Measurements from ENCODE around the gene HNRNPAB. TPM values are rescaled to one million over a fixed set of nuclear protein-coding genes. Genes with fewer than 3 reads are reported as not detected.

The HNRNPAB gene
- total and polyA plus RNA-seq, 9 of the 15 experiments (the other 6 are each of a cell fraction or from before 2014, with no cell fraction given), result 34.6 to 425 (median 236) TPM

- TF ChIP-seq ZNF609 (CRISPR knock-in tag; IDR thresholded peaks at IDR 0.05; ENCODE audit: borderline replicate concordance) (no peak), DLX4 (CRISPR knock-in tag; IDR thresholded peaks at IDR 0.05) (no peak), REST (IDR thresholded peaks at IDR 0.05; ENCODE audit: borderline replicate concordance) (no peak), REST (CRISPR knock-in tag; IDR thresholded peaks at IDR 0.05; ENCODE audit: low read depth) (no peak), KAT7 (CRISPR knock-in tag; IDR thresholded peaks at IDR 0.05; ENCODE audit: borderline replicate concordance) (no peak), POLR2A (conservative IDR thresholded peaks at IDR 0.05) (no peak), ZNF280A (IDR thresholded peaks at IDR 0.05; ENCODE audit: low read depth, partially characterized antibody) (no peak), ZNF695 (CRISPR knock-in tag; IDR thresholded peaks at IDR 0.05) (no peak)
Observed at GRCh38 chr5:178240341-178240741, 36.0 kb downstream of the HNRNPAB start (continued).

All from K562 (cell line).